Cardiac fibroblast (primary cell): Measurements from ENCODE around the gene CLPTM1L.

Experiments used
- DNase-seq, 2 donors: peaks; one replicate each; pipeline versions ENCODE4 v3.0.0 to v3.0.0-alpha.2; 2010; ENCODE audit warnings: low read depth in 2 of 2
- H3K4me3 ChIP-seq, 2 donors: replicated peaks in 1 of 2; 1 replicate in 1 of 2; 2 replicates in 1 of 2; pipeline ENCODE4 v1.5.1; 2011; ENCODE audit warnings: low read depth in 2 of 2, low read length in 2 of 2, mild to moderate bottlenecking in 2 of 2, moderate library complexity in 1 of 2
- TF ChIP-seq, protein P1 (sequence below): IDR thresholded peaks from one replicate; pipeline ENCODE4 v1.5.1; 2011; ENCODE audit warnings: low read depth, mild to moderate bottlenecking, low read length, inconsistent platforms

Gene CLPTM1L

DNA sequence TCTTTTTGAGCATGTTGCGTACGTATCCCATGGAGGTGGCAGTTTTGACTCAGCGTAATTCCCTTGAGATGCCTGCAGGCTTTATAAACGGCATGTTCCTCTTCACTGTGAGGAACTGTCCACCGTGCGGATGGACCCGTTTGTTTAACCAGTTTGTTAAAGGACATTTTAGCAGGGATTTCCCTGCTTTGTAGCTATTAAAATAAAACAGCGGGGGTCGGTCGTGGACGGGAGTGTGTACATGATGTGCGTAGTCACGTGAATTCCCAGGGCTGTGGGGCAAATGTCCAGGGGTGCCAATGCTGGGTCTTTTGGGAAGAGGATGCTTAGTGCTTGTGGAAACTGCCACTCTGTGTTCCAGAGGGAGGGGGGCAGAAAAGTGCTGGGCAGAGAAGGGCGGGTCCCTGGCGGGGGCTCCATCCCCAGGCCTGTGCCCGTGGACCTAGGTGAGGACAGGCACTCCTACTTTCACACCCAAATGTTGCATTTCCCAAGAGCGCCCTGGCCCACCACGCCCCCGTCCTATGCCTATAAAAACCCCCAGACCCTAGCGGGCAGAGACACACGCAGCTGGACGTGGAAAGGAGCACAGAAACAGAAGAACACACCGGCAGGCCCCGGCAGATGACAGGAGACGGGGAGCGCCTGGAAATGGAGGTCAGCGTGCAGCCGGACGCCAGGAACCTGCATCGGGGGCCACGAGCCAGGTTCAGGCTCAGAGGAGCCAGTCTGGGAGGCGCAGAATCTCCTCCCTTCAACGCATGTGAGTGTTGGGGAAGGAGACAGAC, 46.0 kb downstream of the CLPTM1L start:
- no peak for DNase-seq
- H3K4me3 ChIP-seq: no peak overlapping the region
- TF ChIP-seq, protein P1, sequence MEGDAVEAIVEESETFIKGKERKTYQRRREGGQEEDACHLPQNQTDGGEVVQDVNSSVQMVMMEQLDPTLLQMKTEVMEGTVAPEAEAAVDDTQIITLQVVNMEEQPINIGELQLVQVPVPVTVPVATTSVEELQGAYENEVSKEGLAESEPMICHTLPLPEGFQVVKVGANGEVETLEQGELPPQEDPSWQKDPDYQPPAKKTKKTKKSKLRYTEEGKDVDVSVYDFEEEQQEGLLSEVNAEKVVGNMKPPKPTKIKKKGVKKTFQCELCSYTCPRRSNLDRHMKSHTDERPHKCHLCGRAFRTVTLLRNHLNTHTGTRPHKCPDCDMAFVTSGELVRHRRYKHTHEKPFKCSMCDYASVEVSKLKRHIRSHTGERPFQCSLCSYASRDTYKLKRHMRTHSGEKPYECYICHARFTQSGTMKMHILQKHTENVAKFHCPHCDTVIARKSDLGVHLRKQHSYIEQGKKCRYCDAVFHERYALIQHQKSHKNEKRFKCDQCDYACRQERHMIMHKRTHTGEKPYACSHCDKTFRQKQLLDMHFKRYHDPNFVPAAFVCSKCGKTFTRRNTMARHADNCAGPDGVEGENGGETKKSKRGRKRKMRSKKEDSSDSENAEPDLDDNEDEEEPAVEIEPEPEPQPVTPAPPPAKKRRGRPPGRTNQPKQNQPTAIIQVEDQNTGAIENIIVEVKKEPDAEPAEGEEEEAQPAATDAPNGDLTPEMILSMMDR: no peak

DNA sequence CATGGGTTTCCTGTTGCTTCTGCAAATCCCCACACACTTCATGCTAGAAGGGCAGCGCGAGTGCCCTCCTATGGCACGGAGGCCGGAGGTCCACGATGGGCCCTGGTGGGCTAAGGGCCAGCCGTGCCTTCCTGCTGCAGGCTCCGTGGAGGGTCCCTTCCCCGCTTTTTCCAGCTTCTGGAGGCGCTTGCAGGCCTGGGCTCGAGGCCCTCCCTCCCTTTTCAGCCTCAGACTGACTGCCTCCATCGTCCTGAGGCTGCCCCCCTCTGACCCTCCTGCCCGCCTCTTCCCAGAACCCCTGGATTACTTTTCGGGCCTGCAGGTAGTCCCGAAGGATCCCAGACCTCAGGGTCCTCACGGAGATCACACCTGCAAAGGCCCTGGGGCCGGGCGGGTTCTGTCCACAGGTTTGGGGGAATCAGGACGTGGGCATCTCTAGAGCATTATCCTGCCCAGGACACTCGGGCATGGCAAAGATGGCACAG, 46.8 kb downstream of the CLPTM1L start:
- TF ChIP-seq, protein P1: no peak
- H3K4me3 ChIP-seq: no peak overlapping the region
- DNase-seq: no peak

DNA sequence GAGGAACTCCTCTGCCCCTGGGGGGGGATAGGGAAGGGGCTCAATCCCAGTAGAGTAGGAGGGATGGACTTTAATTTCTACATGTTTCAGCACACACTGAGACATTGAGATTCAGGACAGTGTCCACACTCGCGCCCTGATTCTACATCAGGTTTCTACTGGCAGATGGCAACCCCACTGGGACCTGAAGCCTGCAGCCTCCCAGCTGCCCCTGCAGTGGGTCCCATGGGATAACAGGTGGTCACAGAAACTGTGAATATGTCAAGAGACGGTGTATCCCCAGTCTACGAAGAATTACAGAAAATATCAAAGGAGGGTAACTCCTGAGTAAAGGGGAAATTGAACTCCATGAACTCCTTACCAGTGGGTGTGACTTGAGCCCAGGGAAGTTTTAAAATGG, 47.7 kb downstream of the CLPTM1L start:
- no peak overlapping the region for H3K4me3 ChIP-seq
- TF ChIP-seq, protein P1: no peak
- no peak for DNase-seq

DNA sequence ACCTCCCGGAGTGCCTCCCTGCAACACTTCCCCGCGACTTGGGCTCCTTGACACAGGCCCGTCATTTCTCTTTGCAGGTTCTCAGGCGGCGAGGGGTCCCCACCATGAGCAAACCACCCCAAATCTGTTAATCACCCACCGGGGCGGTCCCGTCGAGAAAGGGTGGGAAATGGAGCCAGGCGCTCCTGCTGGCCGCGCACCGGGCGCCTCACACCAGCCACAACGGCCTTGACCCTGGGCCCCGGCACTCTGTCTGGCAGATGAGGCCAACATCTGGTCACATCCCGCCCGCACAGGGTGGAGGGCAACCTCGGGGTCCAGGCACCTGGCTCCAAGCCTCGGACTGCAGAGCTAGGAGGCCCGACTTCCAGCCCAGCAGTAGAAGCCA, 49.3 kb downstream of the CLPTM1L start:
- no peak for DNase-seq
- TF ChIP-seq, protein P1: no peak

GRCh38 chr5:1294835-1295649, 49.9 kb downstream of the CLPTM1L start, which contains the start of gene TERT:
TSS of gene TERT (minus strand) at chr5:1295068. CDS start at chr5:1294989, 79 bp downstream.
- no peak for DNase-seq
- no peak within 1 kb of the TSS for H3K4me3 ChIP-seq
- TF ChIP-seq, protein P1: no peak

More for the DNA sequence above, 49.3 kb downstream of the CLPTM1L start:
- no peak overlapping the region for H3K4me3 ChIP-seq

DNA sequence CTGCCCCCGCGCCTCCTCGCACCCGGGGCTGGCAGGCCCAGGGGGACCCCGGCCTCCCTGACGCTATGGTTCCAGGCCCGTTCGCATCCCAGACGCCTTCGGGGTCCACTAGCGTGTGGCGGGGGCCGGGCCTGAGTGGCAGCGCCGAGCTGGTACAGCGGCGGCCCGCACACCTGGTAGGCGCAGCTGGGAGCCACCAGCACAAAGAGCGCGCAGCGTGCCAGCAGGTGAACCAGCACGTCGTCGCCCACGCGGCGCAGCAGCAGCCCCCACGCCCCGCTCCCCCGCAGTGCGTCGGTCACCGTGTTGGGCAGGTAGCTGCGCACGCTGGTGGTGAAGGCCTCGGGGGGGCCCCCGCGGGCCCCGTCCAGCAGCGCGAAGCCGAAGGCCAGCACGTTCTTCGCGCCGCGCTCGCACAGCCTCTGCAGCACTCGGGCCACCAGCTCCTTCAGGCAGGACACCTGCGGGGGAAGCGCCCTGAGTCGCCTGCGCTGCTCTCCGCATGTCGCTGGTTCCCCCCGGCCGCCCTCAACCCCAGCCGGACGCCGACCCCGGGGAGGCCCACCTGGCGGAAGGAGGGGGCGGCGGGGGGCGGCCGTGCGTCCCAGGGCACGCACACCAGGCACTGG, 50.6 kb downstream of the CLPTM1L start:
- TF ChIP-seq, protein P1: no peak
- no peak for DNase-seq
- no peak overlapping the region for H3K4me3 ChIP-seq
